Measurements from ENCODE around the gene BAHCC1.

The BAHCC1 gene

GRCh38 chr17:81443269-81443668, 48.0 kb downstream of the BAHCC1 start (continued):
- TF ChIP-seq ZNF560 (tag by site-specific recombination; IDR thresholded peaks at IDR 0.05; ENCODE audit: borderline replicate concordance) (no peak), SP3 (tag by site-specific recombination; IDR thresholded peaks at IDR 0.05) (no peak), ZNF558 (tag by site-specific recombination; IDR thresholded peaks at IDR 0.05) (no peak), ZNF777 (tag by site-specific recombination; IDR thresholded peaks at IDR 0.05; ENCODE audit: borderline replicate concordance) (no peak), ZNF521 (tag by site-specific recombination; IDR thresholded peaks at IDR 0.05) (no peak)

GRCh38 chr17:81444610-81445339, 49.5 kb downstream of the BAHCC1 start:
- Histone ChIP-seq H3K4me3 (ENCODE audit: low read depth, low read length) (no peak overlapping the region), H3K4me1 (ENCODE audit: control insufficient read depth, insufficient read depth, low read length) (no peaks in the 10 kb centered on the region), H3K27ac (ENCODE audit: extremely low read depth, low read depth, low read length) (no peak overlapping the region), H3K36me3 (ENCODE audit: control insufficient read depth in 2 of 2, insufficient read depth in 1 of 2, low read length in 2 of 2) (peaks cover 0 to 40% of the 10 kb centered on the region in 2 experiments; a peak in 1 of 3 replicates), H3K9me3 (ENCODE audit: control insufficient read depth, insufficient read depth, low read depth, low read length) (no peaks in the 10 kb centered on the region)
- POLR2A ChIA-PET = interaction anchor here (0.6 kb wide), 1 partner anchor 22 kb away, joined by 3 read pairs; no protein-coding TSS in a partner anchor
- CTCF ChIA-PET = interaction anchor here (0.6 to 0.9 kb wide), 3 partner anchors 36 to 184 kb away, joined by 3 to 4 read pairs (median 4); no protein-coding TSS in a partner anchor
- TF ChIP-seq KLF8 (tag by site-specific recombination; IDR thresholded peaks at IDR 0.05) = peak; percentile 52; the same call in 1 of the 2 replicates
- 0 out of 2 replicates have a peak, but pooled peaks have one; percentile 10 for TF ChIP-seq SP3 (tag by site-specific recombination; IDR thresholded peaks at IDR 0.05)
- no peak for TF ChIP-seq ZNF747 (tag by site-specific recombination; IDR thresholded peaks at IDR 0.05)
- peak; percentile 94 for TF ChIP-seq EGR2 (tag by site-specific recombination; IDR thresholded peaks at IDR 0.05; ENCODE audit: low read depth)
- peak; percentile 57 for TF ChIP-seq GLIS2 (tag by site-specific recombination; IDR thresholded peaks at IDR 0.05)
- TF ChIP-seq ZFHX2 (tag by site-specific recombination; conservative IDR thresholded peaks at IDR 0.05) = peak; percentile 97
- TF ChIP-seq ZSCAN4 (tag by site-specific recombination; IDR thresholded peaks at IDR 0.05) = no peak
- TF ChIP-seq ZNF302 (tag by site-specific recombination; IDR thresholded peaks at IDR 0.05; ENCODE audit: low read depth) = no peak
- TF ChIP-seq ZNF239 (tag by site-specific recombination; IDR thresholded peaks at IDR 0.05) = no peak
- no peak for TF ChIP-seq ZNF248 (tag by site-specific recombination; IDR thresholded peaks at IDR 0.05)
- TF ChIP-seq, protein P1, sequence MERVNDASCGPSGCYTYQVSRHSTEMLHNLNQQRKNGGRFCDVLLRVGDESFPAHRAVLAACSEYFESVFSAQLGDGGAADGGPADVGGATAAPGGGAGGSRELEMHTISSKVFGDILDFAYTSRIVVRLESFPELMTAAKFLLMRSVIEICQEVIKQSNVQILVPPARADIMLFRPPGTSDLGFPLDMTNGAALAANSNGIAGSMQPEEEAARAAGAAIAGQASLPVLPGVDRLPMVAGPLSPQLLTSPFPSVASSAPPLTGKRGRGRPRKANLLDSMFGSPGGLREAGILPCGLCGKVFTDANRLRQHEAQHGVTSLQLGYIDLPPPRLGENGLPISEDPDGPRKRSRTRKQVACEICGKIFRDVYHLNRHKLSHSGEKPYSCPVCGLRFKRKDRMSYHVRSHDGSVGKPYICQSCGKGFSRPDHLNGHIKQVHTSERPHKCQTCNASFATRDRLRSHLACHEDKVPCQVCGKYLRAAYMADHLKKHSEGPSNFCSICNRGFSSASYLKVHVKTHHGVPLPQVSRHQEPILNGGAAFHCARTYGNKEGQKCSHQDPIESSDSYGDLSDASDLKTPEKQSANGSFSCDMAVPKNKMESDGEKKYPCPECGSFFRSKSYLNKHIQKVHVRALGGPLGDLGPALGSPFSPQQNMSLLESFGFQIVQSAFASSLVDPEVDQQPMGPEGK (tag by site-specific recombination; IDR thresholded peaks at IDR 0.05) = peak; percentile 30; the same call in 1 of the 2 replicates
- TF ChIP-seq SP2 (tag by site-specific recombination; IDR thresholded peaks at IDR 0.05) = 0 out of 2 replicates have a peak, but pooled peaks have one; percentile 19
- no peak for TF ChIP-seq GFI1B (tag by site-specific recombination; IDR thresholded peaks at IDR 0.05)
- TF ChIP-seq, protein P2, sequence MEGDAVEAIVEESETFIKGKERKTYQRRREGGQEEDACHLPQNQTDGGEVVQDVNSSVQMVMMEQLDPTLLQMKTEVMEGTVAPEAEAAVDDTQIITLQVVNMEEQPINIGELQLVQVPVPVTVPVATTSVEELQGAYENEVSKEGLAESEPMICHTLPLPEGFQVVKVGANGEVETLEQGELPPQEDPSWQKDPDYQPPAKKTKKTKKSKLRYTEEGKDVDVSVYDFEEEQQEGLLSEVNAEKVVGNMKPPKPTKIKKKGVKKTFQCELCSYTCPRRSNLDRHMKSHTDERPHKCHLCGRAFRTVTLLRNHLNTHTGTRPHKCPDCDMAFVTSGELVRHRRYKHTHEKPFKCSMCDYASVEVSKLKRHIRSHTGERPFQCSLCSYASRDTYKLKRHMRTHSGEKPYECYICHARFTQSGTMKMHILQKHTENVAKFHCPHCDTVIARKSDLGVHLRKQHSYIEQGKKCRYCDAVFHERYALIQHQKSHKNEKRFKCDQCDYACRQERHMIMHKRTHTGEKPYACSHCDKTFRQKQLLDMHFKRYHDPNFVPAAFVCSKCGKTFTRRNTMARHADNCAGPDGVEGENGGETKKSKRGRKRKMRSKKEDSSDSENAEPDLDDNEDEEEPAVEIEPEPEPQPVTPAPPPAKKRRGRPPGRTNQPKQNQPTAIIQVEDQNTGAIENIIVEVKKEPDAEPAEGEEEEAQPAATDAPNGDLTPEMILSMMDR (tag by site-specific recombination; IDR thresholded peaks at IDR 0.05) = no peak
- TF ChIP-seq, protein P3, sequence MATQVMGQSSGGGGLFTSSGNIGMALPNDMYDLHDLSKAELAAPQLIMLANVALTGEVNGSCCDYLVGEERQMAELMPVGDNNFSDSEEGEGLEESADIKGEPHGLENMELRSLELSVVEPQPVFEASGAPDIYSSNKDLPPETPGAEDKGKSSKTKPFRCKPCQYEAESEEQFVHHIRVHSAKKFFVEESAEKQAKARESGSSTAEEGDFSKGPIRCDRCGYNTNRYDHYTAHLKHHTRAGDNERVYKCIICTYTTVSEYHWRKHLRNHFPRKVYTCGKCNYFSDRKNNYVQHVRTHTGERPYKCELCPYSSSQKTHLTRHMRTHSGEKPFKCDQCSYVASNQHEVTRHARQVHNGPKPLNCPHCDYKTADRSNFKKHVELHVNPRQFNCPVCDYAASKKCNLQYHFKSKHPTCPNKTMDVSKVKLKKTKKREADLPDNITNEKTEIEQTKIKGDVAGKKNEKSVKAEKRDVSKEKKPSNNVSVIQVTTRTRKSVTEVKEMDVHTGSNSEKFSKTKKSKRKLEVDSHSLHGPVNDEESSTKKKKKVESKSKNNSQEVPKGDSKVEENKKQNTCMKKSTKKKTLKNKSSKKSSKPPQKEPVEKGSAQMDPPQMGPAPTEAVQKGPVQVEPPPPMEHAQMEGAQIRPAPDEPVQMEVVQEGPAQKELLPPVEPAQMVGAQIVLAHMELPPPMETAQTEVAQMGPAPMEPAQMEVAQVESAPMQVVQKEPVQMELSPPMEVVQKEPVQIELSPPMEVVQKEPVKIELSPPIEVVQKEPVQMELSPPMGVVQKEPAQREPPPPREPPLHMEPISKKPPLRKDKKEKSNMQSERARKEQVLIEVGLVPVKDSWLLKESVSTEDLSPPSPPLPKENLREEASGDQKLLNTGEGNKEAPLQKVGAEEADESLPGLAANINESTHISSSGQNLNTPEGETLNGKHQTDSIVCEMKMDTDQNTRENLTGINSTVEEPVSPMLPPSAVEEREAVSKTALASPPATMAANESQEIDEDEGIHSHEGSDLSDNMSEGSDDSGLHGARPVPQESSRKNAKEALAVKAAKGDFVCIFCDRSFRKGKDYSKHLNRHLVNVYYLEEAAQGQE (tag by site-specific recombination; IDR thresholded peaks at IDR 0.05) = peak; percentile 59

Data from HEK293 (cell line).